GM21515 (cell line): ENCODE measurements around the gene DCLK2.

ENCODE experiments used
- ATAC-seq: cut with Tn5 transposase; IDR thresholded peaks from one replicate; pipeline ENCODE4 v1.9.1; 2021; ENCODE audit not compliant: unreplicated experiment

Gene DCLK2

GRCh38 chr4:150256841-150257730 lies 178.8 kb downstream of the DCLK2 start:
- ATAC-seq = no peak

GRCh38 chr4:150258569-150258968 lies 180.3 kb downstream of the DCLK2 start:
- ATAC-seq = no peak

- ATAC-seq = no peak
These were observed 181.8 kb downstream of the DCLK2 start for GRCh38 chr4:150259861-150260567.

DNA sequence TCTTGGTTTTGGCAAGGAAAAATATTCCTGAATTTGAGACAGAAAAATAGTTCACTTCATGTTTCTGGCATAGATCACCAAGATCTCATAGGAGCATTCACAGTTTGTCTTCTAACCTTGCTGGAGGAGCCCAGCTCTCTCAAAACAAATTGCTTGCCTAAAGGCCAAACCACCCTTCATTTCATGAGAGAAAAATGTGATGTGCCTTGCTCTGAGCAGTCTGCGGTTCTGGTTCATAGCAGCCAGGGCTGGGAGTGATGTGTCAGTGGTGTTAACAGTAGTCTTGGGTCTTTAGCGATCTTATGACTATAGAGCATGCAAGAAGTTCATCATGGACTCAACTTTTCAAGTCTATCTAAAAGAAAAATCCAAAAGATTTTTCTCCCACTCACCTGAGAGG lies 183.3 kb downstream of the DCLK2 start:
- ATAC-seq = no peak

GRCh38 chr4:150262611-150263010 lies 184.4 kb downstream of the DCLK2 start:
- no peak for ATAC-seq

DNA sequence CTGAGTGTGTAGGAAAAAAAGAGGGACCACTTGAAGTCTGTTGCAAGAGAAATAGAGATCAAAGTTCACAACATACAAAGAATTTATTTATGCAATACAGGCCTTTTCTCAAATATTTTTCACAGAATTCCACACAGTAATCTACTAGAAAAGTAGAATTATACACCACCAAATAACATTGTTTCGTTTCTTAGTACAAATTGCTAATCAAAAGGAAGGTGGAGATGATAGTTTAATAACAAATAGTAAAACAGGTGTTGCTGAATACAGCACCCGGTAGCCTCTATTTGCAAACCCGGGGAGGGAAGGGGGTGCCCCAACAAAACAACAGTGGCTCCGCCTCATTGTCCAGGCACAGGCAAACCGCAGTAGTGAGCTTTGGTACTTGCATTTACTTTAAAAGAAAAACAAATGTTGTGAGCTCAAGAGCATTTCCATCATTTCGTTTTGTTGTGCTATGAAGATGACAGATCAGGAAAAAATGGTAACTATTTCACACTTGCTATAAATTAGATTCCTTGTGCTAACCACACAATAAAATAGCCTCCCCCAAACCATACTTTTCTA lies 186.4 kb downstream of the DCLK2 start:
- no peak for ATAC-seq

- no peak for ATAC-seq
These were observed 187.6 kb downstream of the DCLK2 start for GRCh38 chr4:150265806-150266205.

DNA sequence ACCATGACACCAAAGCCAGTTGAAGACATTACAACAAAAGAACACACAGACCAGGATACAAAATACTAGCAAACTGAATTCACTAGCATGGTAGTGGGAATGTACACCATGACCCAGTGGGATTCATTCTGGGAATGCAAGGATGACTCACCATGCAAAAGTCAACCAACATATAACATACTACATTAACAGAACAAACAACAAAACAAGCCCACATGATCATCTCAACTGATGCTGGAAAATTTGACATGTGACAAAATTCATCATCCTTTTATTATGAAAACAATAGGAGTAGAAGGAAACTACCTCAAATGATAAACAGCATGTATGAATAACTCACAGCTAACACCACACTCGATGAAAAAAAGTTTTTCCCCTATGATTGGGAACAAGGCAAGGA lies 190.2 kb downstream of the DCLK2 start:
- ATAC-seq = no peak

- no peak for ATAC-seq
These were observed 200.0 kb downstream of the DCLK2 start for GRCh38 chr4:150278206-150278605.

DNA sequence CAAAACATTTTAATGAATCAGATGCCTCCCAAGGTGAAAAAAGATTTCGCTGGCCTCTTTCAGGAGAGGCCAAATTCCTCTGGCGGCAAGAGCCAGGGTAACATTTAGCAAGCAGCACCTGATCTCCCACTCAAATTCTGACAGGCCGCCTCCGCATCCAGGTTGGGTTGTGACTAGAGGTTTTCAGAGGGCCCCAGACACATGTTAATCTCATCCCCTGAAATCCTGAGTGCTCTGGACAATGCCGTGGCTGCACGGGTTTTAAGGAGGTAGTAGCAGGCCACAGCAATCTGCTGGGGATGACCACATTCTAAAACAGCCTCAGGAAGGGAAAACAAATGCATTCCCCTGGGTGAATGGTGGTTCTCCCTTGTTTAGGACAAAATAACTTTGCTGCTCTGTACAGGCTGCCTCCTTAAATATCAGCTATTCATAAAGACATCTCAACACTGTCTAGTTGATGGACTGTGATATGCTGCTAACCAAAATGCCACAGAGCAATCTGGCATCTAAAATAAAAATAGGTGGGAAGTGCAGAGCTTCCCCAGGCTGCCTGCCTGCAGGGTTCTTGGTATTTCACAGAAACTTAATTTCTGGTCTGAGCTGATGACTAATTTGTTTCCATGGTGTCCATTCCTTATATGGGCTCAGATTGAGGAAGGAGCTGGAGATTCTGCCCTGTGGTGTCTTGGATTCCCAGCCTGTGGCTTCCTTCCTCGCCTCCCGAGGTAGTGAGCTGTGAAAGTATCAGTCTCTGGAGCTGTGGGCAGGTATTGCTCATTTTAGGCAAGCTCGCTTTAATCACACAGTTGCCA lies 202.0 kb downstream of the DCLK2 start:
- no peak for ATAC-seq

- no peak for ATAC-seq
These were observed 202.7 kb downstream of the DCLK2 start for GRCh38 chr4:150280975-150281374.

GRCh38 chr4:150283689-150284088 lies 205.4 kb downstream of the DCLK2 start:
- ATAC-seq = no peak

DNA sequence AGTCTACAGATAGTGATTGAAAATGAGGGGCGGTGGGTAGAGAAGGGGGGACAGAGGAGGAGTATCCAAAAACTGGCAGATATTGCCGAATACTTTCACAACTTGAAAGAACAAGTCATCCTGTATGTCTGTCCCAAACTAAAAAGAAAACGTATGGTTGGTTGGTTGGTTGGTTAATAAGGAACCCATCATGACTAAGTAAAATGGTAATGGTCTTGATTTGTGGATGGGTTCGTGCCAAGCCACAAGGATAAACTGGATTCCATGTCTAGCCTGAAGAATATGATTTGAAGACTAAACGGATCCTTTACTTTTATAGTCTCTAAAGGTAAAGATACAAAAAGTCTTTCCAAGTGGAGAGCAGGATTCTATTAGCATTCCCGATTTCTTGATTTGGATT lies 208.4 kb downstream of the DCLK2 start:
- ATAC-seq = no peak

GRCh38 chr4:150289198-150289597 lies 211.0 kb downstream of the DCLK2 start:
- no peak for ATAC-seq

DNA sequence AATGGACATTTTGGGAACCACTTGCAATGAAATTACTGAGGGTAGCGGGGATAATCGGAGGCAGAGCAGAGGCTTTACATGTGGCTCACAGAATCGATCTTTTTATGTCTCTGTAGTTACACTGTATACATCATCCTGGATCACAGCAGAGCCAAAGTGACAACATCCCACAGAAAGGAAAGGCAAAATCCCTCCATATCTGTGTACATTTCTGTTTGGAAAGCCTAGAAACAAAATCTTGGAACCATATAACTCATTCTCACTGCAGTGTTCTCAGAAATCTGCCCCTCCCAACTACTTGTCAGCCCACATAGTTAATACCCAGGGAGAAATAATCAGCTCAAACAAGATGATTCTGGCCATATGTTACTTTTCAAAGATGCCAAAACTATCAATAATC lies 211.6 kb downstream of the DCLK2 start:
- no peak for ATAC-seq

DNA sequence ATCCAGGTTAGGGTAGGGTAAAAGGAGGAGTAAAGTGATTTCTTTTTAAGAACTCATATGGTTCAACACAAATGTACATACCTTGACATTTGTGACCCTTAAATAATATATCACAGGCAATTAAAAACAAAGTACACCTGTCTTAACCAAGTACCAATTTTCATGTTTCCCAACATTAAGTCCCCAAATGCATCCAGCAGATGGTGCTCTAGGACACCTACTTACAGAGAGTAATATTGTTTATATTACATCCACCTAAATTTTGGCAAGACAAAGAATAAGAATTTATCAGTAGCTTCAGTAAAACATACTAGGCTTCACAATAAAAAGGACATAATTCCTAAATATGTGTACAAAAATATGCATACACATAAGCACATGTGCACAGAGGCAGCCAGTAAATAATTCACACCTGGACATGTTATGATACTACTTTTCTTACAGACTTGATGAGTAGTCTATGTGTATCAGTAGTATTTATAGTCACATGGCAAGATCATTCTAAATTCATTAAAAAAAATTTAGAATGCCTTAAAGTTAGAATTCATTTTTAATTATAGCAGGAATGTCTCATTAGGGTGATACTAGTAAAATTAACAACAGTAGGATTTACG lies 219.7 kb downstream of the DCLK2 start:
- no peak for ATAC-seq

GRCh38 chr4:150299816-150300215 lies 221.6 kb downstream of the DCLK2 start:
- ATAC-seq = no peak

DNA sequence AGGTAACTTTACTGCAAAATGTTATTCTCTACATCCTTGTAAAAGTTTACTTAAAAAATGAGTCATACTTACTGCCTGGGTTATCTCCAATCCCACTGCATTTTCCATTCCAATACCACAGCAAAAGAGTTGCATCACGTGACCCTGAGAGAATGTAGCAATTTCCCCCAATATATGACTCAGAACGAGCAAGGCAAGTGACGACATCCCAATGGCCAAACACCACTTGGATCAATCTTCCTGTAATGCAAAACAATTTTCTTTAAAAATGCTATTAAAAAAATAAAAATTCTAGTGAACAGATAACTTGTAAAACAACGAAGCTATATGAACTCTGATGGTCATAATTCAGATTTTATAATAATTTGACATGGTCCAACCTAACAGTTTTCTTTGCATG lies 224.3 kb downstream of the DCLK2 start:
- ATAC-seq = no peak

GRCh38 chr4:150305995-150306394 lies 227.8 kb downstream of the DCLK2 start:
- ATAC-seq = no peak

DNA sequence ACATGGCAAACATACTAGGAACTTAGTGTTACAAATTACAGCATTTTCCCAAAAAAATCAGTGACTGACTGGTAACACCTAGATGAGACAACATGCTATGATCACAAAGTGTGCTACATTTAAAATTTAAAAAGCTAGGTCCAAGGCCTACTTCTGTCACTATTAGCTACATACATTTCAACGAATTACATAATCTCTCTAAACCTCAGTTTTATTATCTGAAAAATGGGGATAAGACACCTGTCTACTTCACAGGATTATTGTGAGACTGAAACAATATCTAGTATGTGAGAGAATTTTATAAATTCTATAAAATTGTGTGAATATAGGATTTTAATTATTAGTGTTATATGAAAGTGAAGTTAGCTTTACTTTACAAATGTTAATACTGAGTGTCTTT lies 228.5 kb downstream of the DCLK2 start:
- no peak for ATAC-seq
